Mucosa of descending colon (tissue), 3 donors: Measurements from ENCODE around the gene CRYBB1. TPM values are rescaled to one million over a fixed set of nuclear protein-coding genes. Genes with fewer than 3 reads are reported as not detected.

Experiments used
- ATAC-seq: fragments of 200-7000 bp; cut with Tn5 transposase; one replicate; pipeline ENCODE4 v1.9.1; 2020; ENCODE audit warnings: mild to moderate bottlenecking, moderate library complexity
- DNase-seq, 3 donors: peaks; one replicate each; pipeline ENCODE4 v3.0.0-alpha.2; 2020
- H3K36me3 ChIP-seq: fragments of 200-600 bp; one replicate; pipeline ENCODE4 v1.8.0; 2021; ENCODE audit warnings: low read depth, mild to moderate bottlenecking
- H3K4me1 ChIP-seq: fragments of 200-600 bp; one replicate; pipeline ENCODE4 v1.8.0; 2021; ENCODE audit warnings: low read depth, mild to moderate bottlenecking
- H3K4me3 ChIP-seq: fragments of 200-600 bp; one replicate; pipeline ENCODE4 v1.8.0; 2021; ENCODE audit warnings: mild to moderate bottlenecking
- H3K9me3 ChIP-seq: fragments of 200-600 bp; one replicate; pipeline ENCODE4 v1.8.0; 2021; ENCODE audit warnings: mild to moderate bottlenecking
- CTCF ChIP-seq: fragments of 200-600 bp; IDR thresholded peaks from one replicate; pipeline ENCODE4 v1.8.0; 2022; ENCODE audit warnings: antibody characterized with exemption, mild to moderate bottlenecking
- intact Hi-C, 2 donors: fragments of 100-400 bp; cut with DNase I in 1 of 2; cut with micrococcal nuclease in 1 of 2; formaldehyde crosslinking; loops; one replicate each; pipeline versions ENCODE4 v1.11.0 to v1.11.1; 2022; cut with DNase I, micrococcal nuclease
- total RNA-seq, 3 donors: library from RNA; stranded (reverse); fragmentation: NEBNext Ultra II Directional in 2 of 3; extraction: Animal tissue kit (Norgen Biotek cat#: 25700) in 2 of 3; gene quantifications; one replicate each; pipeline versions ENCODE4 v1.2.1 to v1.2.4, GENCODE V29; 2021 to 2023
- donor health status: DM: no; HTN: no; CAD: no; lungs with moderate emphysema.
- donor health status: DM: no; HTN: no; CAD: no.
- donor health status: DM: no; HTN: yes; CAD: no.

Gene CRYBB1
- total RNA-seq, 3 donors from 2014 or later = 1.0 TPM; not detected in 2

DNA sequence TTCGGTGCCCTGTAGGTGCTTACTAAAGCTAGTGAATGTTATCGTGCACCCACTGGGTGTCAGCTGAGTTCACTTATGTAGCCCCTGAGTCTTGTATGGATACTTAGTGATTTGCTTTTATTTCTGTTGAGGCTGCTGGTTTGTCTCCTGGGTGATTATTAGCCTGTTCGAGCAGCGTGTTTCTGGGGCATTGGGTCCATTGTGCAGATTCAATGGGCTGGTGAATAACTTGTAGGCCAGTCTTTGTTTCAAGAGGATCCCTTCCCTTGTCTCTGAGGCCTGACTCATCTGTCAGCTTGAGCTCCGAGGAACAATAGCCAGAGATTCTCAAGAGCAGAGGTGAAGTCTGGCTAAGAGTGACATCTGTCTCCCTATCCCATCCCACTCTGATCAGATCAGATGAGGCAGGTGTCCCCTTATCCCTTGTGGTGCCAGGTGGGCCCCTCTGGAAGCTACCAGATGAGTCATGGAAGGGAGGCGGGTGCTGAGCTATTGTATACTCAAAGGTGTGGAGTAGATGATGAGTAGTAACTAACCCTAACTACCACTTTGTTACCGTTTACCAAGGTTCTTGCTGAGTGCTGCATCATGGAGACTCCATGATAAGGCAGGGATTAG is 43.2 kb upstream of the CRYBB1 start:
- ATAC-seq = no peak
- H3K36me3 ChIP-seq = no peaks in the 10 kb centered on the region
- H3K4me1 ChIP-seq = peaks cover 9% of the 10 kb centered on the region
- intact Hi-C loops = no loop called here
- DNase-seq = no peak
- H3K4me3 ChIP-seq = no peak overlapping the region
- H3K9me3 ChIP-seq = no peaks in the 10 kb centered on the region
- TF ChIP-seq CTCF = no peak

- intact Hi-C loops = no loop called here
- no peak for TF ChIP-seq CTCF
- Histone ChIP-seq H3K36me3 (no peaks in the 10 kb centered on the region), H3K9me3 (no peaks in the 10 kb centered on the region), H3K4me3 (no peak overlapping the region), H3K4me1 (peaks cover 9% of the 10 kb centered on the region)
- no peak for DNase-seq
- ATAC-seq = no peak
These were observed 42.5 kb upstream of the CRYBB1 start for GRCh38 chr22:26660356-26660755.

DNA sequence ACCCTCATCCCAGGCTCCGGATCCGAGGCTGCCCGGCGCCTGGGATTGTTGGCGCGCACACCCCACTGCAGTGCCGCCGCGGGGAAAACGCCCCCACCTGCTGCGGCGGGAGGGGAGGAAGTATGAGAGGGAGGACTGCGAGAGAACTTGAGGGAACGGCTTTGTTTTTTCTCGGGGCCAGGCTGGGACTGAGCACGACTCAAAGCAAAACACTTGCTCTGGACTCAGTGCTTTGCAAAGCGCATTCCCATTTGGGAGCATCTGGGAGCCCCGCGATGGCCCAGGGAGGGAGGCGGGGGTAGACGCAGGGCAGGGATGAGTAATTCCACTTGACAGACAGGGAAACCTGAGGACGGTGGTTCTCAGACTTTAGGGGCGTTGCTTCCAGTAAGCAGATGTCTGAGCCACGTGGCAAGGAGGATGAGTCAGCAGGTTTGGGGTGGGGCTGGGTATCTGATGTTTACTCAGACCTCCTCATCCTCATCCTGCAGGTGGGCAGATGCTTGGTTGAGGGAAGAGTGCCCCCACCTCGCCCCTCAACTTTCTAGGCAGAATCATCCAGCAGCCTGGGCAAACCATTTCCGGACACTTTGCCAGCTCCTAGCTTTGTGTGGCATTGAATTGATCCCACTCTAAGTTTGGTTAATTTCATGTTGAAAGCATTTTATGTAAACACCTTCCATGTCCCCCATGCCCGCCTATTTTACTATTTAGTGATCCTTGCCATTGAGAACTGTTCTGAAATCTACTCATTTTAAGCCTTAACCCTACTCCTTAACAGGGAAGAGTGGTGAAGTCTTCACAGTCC is 41.0 kb upstream of the CRYBB1 start:
- no peak for TF ChIP-seq CTCF
- Histone ChIP-seq H3K9me3 (no peaks in the 10 kb centered on the region), H3K4me1 (peaks cover 9% of the 10 kb centered on the region), H3K4me3 (no peak overlapping the region), H3K36me3 (no peaks in the 10 kb centered on the region)
- intact Hi-C loops = no loop called here
- peak; percentile 80 for ATAC-seq
- DNase-seq = peak; percentile 53 to 79 (median 63)

DNA sequence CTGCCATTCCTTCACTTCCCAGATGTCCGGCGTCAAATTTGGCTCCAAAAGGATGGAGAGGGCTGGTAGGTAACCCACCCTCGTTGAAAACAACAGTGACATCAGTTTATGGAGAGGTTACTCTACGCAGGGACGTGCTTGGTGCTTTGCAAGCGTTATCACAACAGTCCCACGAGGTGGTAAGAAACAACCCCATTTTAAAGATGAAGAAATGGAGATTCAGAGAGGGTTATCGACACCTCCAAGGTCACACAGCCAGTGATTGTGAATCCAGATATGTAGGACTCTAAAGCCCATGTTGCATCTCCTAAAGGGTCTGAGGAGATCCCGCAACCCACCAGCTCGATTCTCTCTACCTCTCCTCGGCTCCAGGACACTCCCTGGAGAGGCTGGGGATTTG is 40.3 kb upstream of the CRYBB1 start:
- ATAC-seq = peak; percentile 42
- TF ChIP-seq CTCF = no peak
- H3K4me3 ChIP-seq = no peak overlapping the region
- intact Hi-C loops = no loop called here
- no peaks in the 10 kb centered on the region for H3K9me3 ChIP-seq
- no peak for DNase-seq
- no peaks in the 10 kb centered on the region for H3K36me3 ChIP-seq
- H3K4me1 ChIP-seq = peaks cover 9% of the 10 kb centered on the region

- ATAC-seq (peak; percentile 76), DNase-seq (peak; percentile 35 to 81 (median 56))
- H3K4me1 ChIP-seq = peaks cover 9% of the 10 kb centered on the region
- H3K36me3 ChIP-seq = no peaks in the 10 kb centered on the region
- H3K4me3 ChIP-seq = no peak within 1 kb of the TSS
- H3K9me3 ChIP-seq = no peaks in the 10 kb centered on the region
- TF ChIP-seq CTCF = no peak
- intact Hi-C loops = no loop called here
These were observed 39.3 kb upstream of the CRYBB1 start, which contains the start of gene MIAT for GRCh38 chr22:26656891-26657851. Gene MIAT, plus strand, starts transcription at chr22:26657588.
